ENCODE results near the gene MCHR1. TPM values are rescaled to one million over a fixed set of nuclear protein-coding genes. Genes with fewer than 3 reads are reported as not detected.
A peak's percentile ranks its signal among the peaks of the same experiment; 100 is the strongest.

MCHR1 gene
- total RNA-seq, 4 donors from 2014 or later: 0.33 to 2.1 TPM; not detected in 2

DNA sequence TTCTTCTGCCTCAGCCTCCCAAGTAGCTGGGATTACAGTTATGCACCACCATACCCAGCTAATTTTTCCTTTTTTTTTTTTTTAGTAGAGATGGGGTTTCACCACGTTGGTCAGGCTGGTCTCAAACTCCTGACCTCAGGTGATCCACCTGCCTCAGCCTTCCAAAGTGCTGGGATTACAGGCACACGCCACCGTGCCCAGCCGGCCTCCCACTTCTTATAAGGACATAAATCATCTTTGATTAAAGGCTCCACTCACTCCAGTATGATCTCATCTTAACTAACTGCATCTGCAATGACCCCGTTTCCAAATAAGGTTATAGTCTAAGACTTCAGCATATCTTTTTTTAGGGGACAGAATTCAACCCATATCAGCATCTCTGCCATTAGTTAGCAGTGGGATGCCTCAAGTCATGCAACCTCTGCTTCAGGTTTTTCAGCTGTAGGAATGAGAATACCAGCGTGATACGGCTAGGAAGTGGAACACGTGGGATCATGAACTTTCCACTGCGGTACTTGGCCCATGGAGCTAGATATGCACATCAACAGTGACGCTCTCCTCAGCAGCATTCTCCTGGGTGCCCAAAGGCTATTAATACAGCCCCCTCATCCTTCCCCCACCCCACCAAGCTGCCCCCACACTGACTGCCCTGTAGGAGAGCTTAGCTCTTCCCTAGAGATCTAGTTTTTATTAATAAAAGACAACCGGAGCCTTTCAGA, 41.4 kb downstream of the MCHR1 start:
- Histone ChIP-seq H3K4me3 (no peak overlapping the region), H3K27ac (replicated peaks in 1 of 4) (peak overlapping the region; percentile 27 to 68 (median 56)), H3K9me3 (no peaks in the 10 kb centered on the region), H3K36me3 (no peaks in the 10 kb centered on the region), H3K27me3 (no peaks in the 10 kb centered on the region), H3K4me1 (peaks cover 0 to 16% (median 12%) of the 10 kb centered on the region in 4 donors)
- intact Hi-C loops (cut with DNase I): no loop called here
- no peak for TF ChIP-seq POLR2A (IDR thresholded peaks at IDR 0.05; ENCODE audit: low read depth)
- no peak for TF ChIP-seq POLR2AphosphoS5 (IDR thresholded peaks at IDR 0.05)
- no peak for TF ChIP-seq EP300 (IDR thresholded peaks at IDR 0.05)
- no peak for TF ChIP-seq CTCF (IDR thresholded peaks at IDR 0.05)
- no peak for DNase-seq (ENCODE audit: extremely low spot score)
- WGBS: 27% methylated on average over 11 of the region's 11 CpGs

- peaks cover 0 to 16% (median 12%) of the 10 kb centered on the region in 4 donors for H3K4me1 ChIP-seq
- intact Hi-C loops (cut with DNase I): no loop called here
- H3K27ac ChIP-seq (replicated peaks in 1 of 4): peak overlapping the region; percentile 27 to 68 (median 56)
- H3K4me3 ChIP-seq: no peak overlapping the region
- TF ChIP-seq POLR2AphosphoS5 (IDR thresholded peaks at IDR 0.05): no peak
- TF ChIP-seq CTCF (IDR thresholded peaks at IDR 0.05): no peak
- no peak for TF ChIP-seq EP300 (IDR thresholded peaks at IDR 0.05)
- TF ChIP-seq POLR2A (IDR thresholded peaks at IDR 0.05; ENCODE audit: low read depth): no peak
- 7% methylated on average over 6 of the region's 6 CpGs for WGBS
- no peaks in the 10 kb centered on the region for H3K9me3 ChIP-seq
- no peaks in the 10 kb centered on the region for H3K36me3 ChIP-seq
- DNase-seq (ENCODE audit: extremely low spot score): no peak
- no peaks in the 10 kb centered on the region for H3K27me3 ChIP-seq
These were observed 42.0 kb downstream of the MCHR1 start for GRCh38 chr22:40721266-40721665.

GRCh38 chr22:40723396-40723933, 44.2 kb downstream of the MCHR1 start:
- TF ChIP-seq EP300 (IDR thresholded peaks at IDR 0.05) (no peak), POLR2A (IDR thresholded peaks at IDR 0.05; ENCODE audit: low read depth) (no peak), CTCF (IDR thresholded peaks at IDR 0.05) (no peak), POLR2AphosphoS5 (IDR thresholded peaks at IDR 0.05) (no peak)
- 94% methylated on average over 13 of the region's 13 CpGs for WGBS
- no peak overlapping the region for H3K4me3 ChIP-seq
- intact Hi-C loops (cut with DNase I): no loop called here
- H3K4me1 ChIP-seq: peaks cover 0 to 16% (median 12%) of the 10 kb centered on the region in 4 donors
- no peaks in the 10 kb centered on the region for H3K9me3 ChIP-seq
- no peak overlapping the region for H3K27ac ChIP-seq (replicated peaks in 1 of 4)
- H3K27me3 ChIP-seq: no peaks in the 10 kb centered on the region
- H3K36me3 ChIP-seq: no peaks in the 10 kb centered on the region
- DNase-seq (ENCODE audit: extremely low spot score): no peak

DNA sequence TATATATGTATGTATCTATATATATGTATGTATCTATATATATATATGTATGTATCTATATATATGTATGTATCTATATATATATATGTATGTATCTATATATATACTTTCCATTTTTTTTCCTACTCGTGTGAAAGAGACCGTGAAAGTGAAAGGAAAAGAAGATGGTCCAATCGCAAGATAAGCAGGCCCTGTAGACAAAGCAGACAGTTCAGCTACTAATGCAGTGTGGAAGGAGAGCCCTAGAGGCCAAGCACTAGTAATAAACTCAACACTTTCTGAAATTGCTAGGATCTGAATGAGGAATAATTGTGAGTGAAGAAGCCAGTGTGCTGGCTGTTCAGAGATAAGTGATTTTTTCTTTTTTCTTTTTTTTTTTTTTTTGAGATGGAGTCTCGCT, 47.2 kb downstream of the MCHR1 start:
- H3K9me3 ChIP-seq: no peaks in the 10 kb centered on the region
- H3K27me3 ChIP-seq: no peaks in the 10 kb centered on the region
- WGBS: 58% methylated on average over 4 of the region's 4 CpGs
- DNase-seq (ENCODE audit: extremely low spot score): no peak
- no peak for TF ChIP-seq POLR2AphosphoS5 (IDR thresholded peaks at IDR 0.05)
- TF ChIP-seq CTCF (IDR thresholded peaks at IDR 0.05): no peak
- no peak for TF ChIP-seq POLR2A (IDR thresholded peaks at IDR 0.05; ENCODE audit: low read depth)
- no peak for TF ChIP-seq EP300 (IDR thresholded peaks at IDR 0.05)
- no peak overlapping the region for H3K27ac ChIP-seq (replicated peaks in 1 of 4)
- H3K4me1 ChIP-seq: peaks cover 0 to 5% (median 1%) of the 10 kb centered on the region in 4 donors
- no peaks in the 10 kb centered on the region for H3K36me3 ChIP-seq
- intact Hi-C loops (cut with DNase I): no loop called here
- no peak overlapping the region for H3K4me3 ChIP-seq

All from esophagus muscularis mucosa (tissue), 4 donors.